RWPE2 (cell line): ENCODE measurements around the gene NTRK2.

Experiments used
- ATAC-seq: fragments of 200-7000 bp; cut with Tn5 transposase; 3 replicates; pipeline ENCODE4 v1.9.1; 2021; ENCODE audit warnings: low read depth
- DNase-seq: peaks from one replicate; pipeline ENCODE4 v3.0.0-alpha.2; 2020; ENCODE audit warnings: low spot score
- H3K27ac ChIP-seq: fragments of 450-650 bp; 2 replicates; pipeline ENCODE4 v1.5.1; 2017; ENCODE audit warnings: mild to moderate bottlenecking; ENCODE audit not compliant: poor library complexity, severe bottlenecking
- H3K27me3 ChIP-seq: fragments of 250-450 bp; sonication (Bioruptor Pico); 2 replicates; pipeline ENCODE4 v1.5.1; 2021; ENCODE audit warnings: mild to moderate bottlenecking, moderate library complexity; ENCODE audit not compliant: insufficient read depth, poor library complexity, severe bottlenecking
- H3K36me3 ChIP-seq: fragments of 250-450 bp; sonication (Bioruptor Pico); 2 replicates; pipeline ENCODE4 v1.5.1; 2020; ENCODE audit warnings: low read depth, mild to moderate bottlenecking, moderate library complexity
- H3K4me1 ChIP-seq: fragments of 250-450 bp; sonication (Bioruptor Pico); 2 replicates; pipeline ENCODE4 v1.5.1; 2021; ENCODE audit warnings: mild to moderate bottlenecking, moderate library complexity; ENCODE audit not compliant: insufficient read depth, poor library complexity, severe bottlenecking
- H3K4me3 ChIP-seq: fragments of 250-450 bp; sonication (Bioruptor Pico); 2 replicates; pipeline ENCODE4 v1.5.1; 2021; ENCODE audit warnings: mild to moderate bottlenecking, moderate library complexity; ENCODE audit not compliant: severe bottlenecking
- H3K9me3 ChIP-seq: fragments of 250-450 bp; sonication (Bioruptor Pico); 2 replicates; pipeline ENCODE4 v1.5.1; 2021; ENCODE audit warnings: mild to moderate bottlenecking, moderate library complexity; ENCODE audit not compliant: severe bottlenecking
- TF ChIP-seq, protein P1 (sequence below): fragments of 450-650 bp; IDR thresholded peaks from one replicate; pipeline ENCODE4 v1.5.1; 2017; ENCODE audit warnings: mild to moderate bottlenecking, moderate library complexity; ENCODE audit not compliant: poor library complexity, severe bottlenecking

The NTRK2 gene

DNA sequence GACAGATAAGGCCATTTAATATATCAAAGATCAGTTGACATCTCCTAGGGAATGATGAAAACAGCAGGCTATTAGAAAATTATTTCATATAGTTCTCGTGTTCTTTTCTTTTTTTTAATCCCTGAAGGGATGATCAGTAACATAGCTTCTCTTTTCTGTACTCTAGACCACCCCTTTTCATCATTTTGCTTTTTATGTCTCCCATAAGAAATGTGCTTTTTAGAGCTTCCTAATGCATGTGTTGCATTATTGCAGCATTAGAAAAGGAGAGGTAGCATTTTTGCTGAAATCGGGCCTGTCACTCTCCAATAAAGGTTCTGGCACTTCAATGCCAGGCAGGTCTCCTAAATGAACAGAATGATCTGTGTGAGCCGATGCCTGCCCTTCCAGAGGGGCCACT is 143.3 kb downstream of the NTRK2 start:
- no peaks in the 10 kb centered on the region for H3K27me3 ChIP-seq
- no peak overlapping the region for H3K4me3 ChIP-seq
- TF ChIP-seq, protein P1, sequence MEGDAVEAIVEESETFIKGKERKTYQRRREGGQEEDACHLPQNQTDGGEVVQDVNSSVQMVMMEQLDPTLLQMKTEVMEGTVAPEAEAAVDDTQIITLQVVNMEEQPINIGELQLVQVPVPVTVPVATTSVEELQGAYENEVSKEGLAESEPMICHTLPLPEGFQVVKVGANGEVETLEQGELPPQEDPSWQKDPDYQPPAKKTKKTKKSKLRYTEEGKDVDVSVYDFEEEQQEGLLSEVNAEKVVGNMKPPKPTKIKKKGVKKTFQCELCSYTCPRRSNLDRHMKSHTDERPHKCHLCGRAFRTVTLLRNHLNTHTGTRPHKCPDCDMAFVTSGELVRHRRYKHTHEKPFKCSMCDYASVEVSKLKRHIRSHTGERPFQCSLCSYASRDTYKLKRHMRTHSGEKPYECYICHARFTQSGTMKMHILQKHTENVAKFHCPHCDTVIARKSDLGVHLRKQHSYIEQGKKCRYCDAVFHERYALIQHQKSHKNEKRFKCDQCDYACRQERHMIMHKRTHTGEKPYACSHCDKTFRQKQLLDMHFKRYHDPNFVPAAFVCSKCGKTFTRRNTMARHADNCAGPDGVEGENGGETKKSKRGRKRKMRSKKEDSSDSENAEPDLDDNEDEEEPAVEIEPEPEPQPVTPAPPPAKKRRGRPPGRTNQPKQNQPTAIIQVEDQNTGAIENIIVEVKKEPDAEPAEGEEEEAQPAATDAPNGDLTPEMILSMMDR: no peak
- no peaks in the 10 kb centered on the region for H3K9me3 ChIP-seq
- H3K27ac ChIP-seq: no peak overlapping the region
- no peaks in the 10 kb centered on the region for H3K4me1 ChIP-seq
- no peaks in the 10 kb centered on the region for H3K36me3 ChIP-seq
- DNase-seq (no peak), ATAC-seq (no peak)

DNA sequence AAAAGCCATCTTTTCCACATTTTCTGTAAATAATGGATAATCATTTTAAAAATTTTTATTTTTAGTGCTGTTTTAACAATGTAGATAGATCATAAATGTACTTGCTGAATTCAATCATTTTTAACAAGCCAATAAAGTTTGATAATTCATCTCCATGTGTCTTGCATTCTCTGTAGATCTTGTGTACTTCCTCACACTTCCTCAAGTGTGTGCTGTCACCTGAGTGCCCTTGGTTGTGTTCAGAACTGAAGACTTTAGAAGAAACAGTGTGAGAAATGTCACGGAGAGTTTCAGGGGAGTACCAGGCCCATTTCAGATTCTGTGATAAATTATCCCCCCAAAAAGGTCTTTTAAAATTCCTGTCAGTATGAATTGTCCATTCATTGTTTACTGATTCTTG is 146.0 kb downstream of the NTRK2 start:
- Histone ChIP-seq H3K27ac (no peak overlapping the region), H3K9me3 (no peaks in the 10 kb centered on the region), H3K4me1 (no peaks in the 10 kb centered on the region), H3K4me3 (no peak overlapping the region), H3K36me3 (no peaks in the 10 kb centered on the region), H3K27me3 (no peaks in the 10 kb centered on the region)
- ATAC-seq: no peak
- DNase-seq: no peak
- TF ChIP-seq, protein P1: no peak

DNA sequence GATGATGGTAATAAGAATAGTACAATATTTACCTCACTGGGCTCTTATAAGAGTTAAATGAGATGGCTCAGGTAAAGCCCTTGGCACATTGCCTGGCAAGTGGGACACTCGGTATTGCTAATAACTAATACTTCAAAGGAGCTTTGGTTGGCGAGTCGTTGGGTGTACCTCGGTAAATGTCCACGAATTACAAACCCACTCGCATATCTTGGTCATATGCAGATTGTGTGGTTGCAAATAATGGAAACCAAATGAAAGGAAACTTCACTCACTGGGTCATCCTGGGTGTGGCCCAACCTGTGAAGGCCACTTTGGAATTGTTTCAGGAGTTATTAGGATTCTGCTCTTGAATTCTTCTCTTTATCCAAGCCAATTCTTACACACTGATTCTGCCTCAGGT is 147.5 kb downstream of the NTRK2 start:
- Histone ChIP-seq H3K4me1 (no peaks in the 10 kb centered on the region), H3K27ac (no peak overlapping the region), H3K27me3 (no peaks in the 10 kb centered on the region), H3K36me3 (no peaks in the 10 kb centered on the region), H3K9me3 (no peaks in the 10 kb centered on the region), H3K4me3 (no peak overlapping the region)
- no peak for ATAC-seq
- TF ChIP-seq, protein P1: no peak
- DNase-seq: no peak

DNA sequence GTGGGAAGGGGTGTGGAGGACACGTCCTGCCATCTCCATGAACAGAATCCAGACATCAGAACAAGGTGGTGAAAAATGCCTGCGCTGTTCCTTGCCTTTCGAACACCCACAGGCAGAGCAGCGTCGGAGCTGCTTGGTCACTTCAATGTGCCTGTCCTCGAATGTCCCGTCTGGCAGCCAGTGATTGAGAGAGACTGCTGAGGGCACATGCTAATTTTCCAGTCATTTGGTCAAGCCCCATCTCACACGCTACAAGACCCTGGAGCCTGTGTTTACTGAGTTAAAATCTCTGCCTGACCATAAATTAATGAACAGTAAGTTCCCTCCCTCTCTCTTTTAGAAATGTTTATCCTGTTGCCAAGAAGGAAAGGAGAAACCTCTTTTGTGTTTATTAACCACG is 149.3 kb downstream of the NTRK2 start:
- DNase-seq: no peak
- Histone ChIP-seq H3K36me3 (no peaks in the 10 kb centered on the region), H3K9me3 (no peaks in the 10 kb centered on the region), H3K4me3 (no peak overlapping the region), H3K27ac (no peak overlapping the region), H3K4me1 (no peaks in the 10 kb centered on the region), H3K27me3 (no peaks in the 10 kb centered on the region)
- ATAC-seq: no peak
- TF ChIP-seq, protein P1: no peak

DNA sequence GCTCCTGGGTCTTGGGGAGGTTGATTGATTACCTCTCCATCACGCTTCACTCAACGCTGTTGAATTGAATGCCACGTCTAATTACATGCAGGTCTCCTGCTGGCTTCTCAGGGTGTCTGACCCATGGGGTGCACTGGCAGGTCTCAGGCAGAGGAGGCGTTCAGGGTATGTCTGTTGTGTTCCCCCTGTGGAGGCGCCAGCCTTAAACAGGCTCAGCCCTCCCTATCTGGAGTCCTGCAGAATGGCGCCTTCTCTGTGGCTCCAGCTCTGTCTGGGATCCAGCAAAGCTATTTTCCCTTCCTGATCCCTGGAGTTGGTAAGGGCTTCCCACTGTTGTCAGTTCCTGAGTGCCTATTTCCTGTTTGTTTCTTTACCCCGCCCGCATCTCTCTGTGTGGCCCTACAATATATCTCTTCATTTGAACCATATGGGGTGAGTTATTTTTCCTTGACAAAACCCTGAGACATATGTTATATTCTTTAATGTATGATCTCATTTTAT is 150.0 kb downstream of the NTRK2 start:
- Histone ChIP-seq H3K4me1 (no peaks in the 10 kb centered on the region), H3K9me3 (no peaks in the 10 kb centered on the region), H3K27me3 (no peaks in the 10 kb centered on the region), H3K4me3 (no peak overlapping the region), H3K27ac (no peak overlapping the region), H3K36me3 (no peaks in the 10 kb centered on the region)
- ATAC-seq: no peak
- TF ChIP-seq, protein P1: no peak
- no peak for DNase-seq
